ENCODE data around the gene SPTLC2.

SPTLC2 gene

DNA sequence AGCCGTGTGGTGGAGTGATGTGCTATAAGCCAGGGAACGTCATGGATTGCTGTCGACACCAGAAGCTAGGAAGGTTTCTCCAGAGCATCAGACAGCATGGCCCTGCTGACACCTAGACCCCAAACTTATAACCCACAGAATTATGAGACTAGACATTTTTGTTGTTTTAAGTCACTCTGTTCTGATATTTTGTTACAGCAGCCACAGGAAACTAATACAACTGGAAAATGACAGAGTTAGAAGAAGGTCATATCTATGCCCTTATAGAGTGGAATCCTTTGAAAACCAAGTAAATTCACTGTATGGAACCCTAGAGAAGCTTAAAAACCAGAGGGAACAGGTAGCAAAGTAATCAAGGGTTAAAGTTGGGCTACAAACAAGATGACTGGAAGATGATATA is 42.5 kb downstream of the SPTLC2 start:
- no peaks in the 10 kb centered on the region for H3K27me3 ChIP-seq (ENCODE audit: insufficient read depth, poor library complexity, severe bottlenecking)
- no peak for DNase-seq (ENCODE audit: low read depth in 1 of 2, low spot score in 1 of 2)
- no peak overlapping the region for H3K4me3 ChIP-seq (replicated peaks; ENCODE audit: insufficient read depth, low read length)
- no peak overlapping the region for H3K27ac ChIP-seq (replicated peaks)
- TF ChIP-seq GABPA (IDR thresholded peaks at IDR 0.05; ENCODE audit: low read depth): no peak
- no peak for TF ChIP-seq SPI1 (IDR thresholded peaks at IDR 0.05; ENCODE audit: borderline replicate concordance, low read depth)
- TF ChIP-seq, protein P1, sequence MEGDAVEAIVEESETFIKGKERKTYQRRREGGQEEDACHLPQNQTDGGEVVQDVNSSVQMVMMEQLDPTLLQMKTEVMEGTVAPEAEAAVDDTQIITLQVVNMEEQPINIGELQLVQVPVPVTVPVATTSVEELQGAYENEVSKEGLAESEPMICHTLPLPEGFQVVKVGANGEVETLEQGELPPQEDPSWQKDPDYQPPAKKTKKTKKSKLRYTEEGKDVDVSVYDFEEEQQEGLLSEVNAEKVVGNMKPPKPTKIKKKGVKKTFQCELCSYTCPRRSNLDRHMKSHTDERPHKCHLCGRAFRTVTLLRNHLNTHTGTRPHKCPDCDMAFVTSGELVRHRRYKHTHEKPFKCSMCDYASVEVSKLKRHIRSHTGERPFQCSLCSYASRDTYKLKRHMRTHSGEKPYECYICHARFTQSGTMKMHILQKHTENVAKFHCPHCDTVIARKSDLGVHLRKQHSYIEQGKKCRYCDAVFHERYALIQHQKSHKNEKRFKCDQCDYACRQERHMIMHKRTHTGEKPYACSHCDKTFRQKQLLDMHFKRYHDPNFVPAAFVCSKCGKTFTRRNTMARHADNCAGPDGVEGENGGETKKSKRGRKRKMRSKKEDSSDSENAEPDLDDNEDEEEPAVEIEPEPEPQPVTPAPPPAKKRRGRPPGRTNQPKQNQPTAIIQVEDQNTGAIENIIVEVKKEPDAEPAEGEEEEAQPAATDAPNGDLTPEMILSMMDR (IDR thresholded peaks at IDR 0.05; ENCODE audit: insufficient read depth, low read length): no peak
- TF ChIP-seq POLR2AphosphoS5 (IDR thresholded peaks at IDR 0.05; ENCODE audit: low read depth): no peak
- TF ChIP-seq, protein P2, sequence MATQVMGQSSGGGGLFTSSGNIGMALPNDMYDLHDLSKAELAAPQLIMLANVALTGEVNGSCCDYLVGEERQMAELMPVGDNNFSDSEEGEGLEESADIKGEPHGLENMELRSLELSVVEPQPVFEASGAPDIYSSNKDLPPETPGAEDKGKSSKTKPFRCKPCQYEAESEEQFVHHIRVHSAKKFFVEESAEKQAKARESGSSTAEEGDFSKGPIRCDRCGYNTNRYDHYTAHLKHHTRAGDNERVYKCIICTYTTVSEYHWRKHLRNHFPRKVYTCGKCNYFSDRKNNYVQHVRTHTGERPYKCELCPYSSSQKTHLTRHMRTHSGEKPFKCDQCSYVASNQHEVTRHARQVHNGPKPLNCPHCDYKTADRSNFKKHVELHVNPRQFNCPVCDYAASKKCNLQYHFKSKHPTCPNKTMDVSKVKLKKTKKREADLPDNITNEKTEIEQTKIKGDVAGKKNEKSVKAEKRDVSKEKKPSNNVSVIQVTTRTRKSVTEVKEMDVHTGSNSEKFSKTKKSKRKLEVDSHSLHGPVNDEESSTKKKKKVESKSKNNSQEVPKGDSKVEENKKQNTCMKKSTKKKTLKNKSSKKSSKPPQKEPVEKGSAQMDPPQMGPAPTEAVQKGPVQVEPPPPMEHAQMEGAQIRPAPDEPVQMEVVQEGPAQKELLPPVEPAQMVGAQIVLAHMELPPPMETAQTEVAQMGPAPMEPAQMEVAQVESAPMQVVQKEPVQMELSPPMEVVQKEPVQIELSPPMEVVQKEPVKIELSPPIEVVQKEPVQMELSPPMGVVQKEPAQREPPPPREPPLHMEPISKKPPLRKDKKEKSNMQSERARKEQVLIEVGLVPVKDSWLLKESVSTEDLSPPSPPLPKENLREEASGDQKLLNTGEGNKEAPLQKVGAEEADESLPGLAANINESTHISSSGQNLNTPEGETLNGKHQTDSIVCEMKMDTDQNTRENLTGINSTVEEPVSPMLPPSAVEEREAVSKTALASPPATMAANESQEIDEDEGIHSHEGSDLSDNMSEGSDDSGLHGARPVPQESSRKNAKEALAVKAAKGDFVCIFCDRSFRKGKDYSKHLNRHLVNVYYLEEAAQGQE (IDR thresholded peaks at IDR 0.05; ENCODE audit: insufficient replicate concordance, low read depth): no peak

DNA sequence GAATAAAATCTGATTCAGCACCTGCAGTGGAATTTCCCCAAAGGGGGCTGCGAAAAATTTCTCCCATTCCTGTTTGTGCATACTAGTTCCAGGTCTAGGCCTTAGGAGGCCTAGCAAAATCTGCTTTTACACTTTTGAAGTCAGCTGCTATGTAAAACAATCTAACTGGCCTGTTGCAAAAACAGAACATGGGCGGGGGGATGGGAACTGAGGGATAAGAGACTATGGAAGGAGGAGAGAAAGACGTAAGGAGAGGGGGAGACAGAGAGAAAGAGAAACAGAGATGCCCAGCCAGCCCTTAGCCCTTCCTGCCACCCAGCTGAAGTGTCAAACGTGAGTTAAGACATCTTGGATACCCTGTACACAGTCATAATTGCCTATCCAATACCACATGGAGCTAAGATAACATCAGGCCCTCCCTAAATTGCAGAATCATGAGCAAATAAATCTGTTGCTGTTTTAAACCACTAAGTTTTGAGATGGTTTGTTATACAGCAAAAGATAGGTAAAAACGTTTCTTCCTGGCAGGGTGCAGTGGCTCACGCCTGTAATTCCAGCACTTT is 45.6 kb downstream of the SPTLC2 start:
- H3K27ac ChIP-seq (replicated peaks): no peak overlapping the region
- H3K4me3 ChIP-seq (replicated peaks; ENCODE audit: insufficient read depth, low read length): no peak overlapping the region
- DNase-seq (ENCODE audit: low read depth in 1 of 2, low spot score in 1 of 2): no peak
- TF ChIP-seq POLR2AphosphoS5 (IDR thresholded peaks at IDR 0.05; ENCODE audit: low read depth): no peak
- TF ChIP-seq GABPA (IDR thresholded peaks at IDR 0.05; ENCODE audit: low read depth): no peak
- TF ChIP-seq SPI1 (IDR thresholded peaks at IDR 0.05; ENCODE audit: borderline replicate concordance, low read depth): no peak
- TF ChIP-seq, protein P1 (IDR thresholded peaks at IDR 0.05; ENCODE audit: insufficient read depth, low read length): no peak
- TF ChIP-seq, protein P2 (IDR thresholded peaks at IDR 0.05; ENCODE audit: insufficient replicate concordance, low read depth): no peak
- H3K27me3 ChIP-seq (ENCODE audit: insufficient read depth, poor library complexity, severe bottlenecking): no peaks in the 10 kb centered on the region

DNA sequence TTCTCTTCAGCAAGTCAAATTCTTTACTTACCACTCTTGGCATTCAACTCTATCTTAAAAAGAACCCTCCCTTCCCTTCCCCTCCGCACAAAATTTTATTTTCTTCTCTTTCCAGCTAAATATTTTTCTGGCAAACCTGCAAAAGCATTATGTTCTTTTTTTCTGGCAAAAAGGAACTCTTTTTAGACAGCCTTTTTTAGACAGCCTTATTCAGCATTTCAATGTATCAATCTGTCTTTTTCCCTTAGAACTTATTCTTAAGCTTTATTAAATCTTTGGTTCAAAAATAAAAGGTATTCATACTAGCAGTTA is 50.5 kb downstream of the SPTLC2 start:
- DNase-seq (ENCODE audit: low read depth in 1 of 2, low spot score in 1 of 2): no peak
- TF ChIP-seq GABPA (IDR thresholded peaks at IDR 0.05; ENCODE audit: low read depth): no peak
- H3K27me3 ChIP-seq (ENCODE audit: insufficient read depth, poor library complexity, severe bottlenecking): no peaks in the 10 kb centered on the region
- no peak overlapping the region for H3K4me3 ChIP-seq (replicated peaks; ENCODE audit: insufficient read depth, low read length)
- peak overlapping the region; percentile 80 for H3K27ac ChIP-seq (replicated peaks)

DNA sequence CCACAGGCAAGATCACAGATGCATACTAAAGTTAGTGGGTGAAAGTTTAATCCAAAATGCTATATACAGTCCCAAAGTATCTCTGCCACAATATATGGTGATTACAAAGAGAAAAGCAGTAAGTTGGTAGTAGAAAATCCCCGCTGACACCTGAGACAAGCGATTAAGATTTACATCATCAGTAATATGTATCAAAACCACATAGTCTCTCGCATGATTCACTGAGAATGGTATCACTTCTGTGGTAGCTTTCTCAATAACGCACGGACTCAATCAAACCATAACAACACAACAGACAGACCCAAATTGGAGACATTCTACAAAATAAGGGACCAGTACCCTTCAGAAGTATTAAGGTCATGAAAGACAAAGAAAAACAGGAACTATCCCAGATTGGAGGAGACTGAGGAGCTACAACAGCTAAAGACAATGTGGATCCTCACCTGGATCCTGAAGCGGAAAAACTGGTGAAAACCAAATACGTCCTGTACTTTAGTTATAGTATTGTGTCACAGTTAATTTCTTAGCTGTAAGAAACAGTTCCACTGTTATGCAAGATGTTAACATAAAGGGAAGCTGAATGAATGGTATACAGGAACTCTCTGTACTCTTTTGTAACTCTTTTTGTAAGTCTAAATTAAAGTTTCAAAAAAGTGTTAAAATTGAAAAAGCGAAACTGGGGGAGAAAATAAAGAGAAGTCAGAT is 51.0 kb downstream of the SPTLC2 start:
- H3K27ac ChIP-seq (replicated peaks): peak overlapping the region; percentile 80

More for the DNA sequence above, 51.0 kb downstream of the SPTLC2 start:
- Histone ChIP-seq H3K4me3 (replicated peaks; ENCODE audit: insufficient read depth, low read length) (no peak overlapping the region), H3K27me3 (ENCODE audit: insufficient read depth, poor library complexity, severe bottlenecking) (no peaks in the 10 kb centered on the region)
- peak; percentile 29 to 39 for DNase-seq (ENCODE audit: low read depth in 1 of 2, low spot score in 1 of 2)
- no peak for TF ChIP-seq POLR2AphosphoS5 (IDR thresholded peaks at IDR 0.05; ENCODE audit: low read depth)
- peak; percentile 39; the same call in 1 of the 2 replicates for TF ChIP-seq SPI1 (IDR thresholded peaks at IDR 0.05; ENCODE audit: borderline replicate concordance, low read depth)

All from HL-60 (cell line).